HepG2 (cell line): ENCODE results near the gene ZFAND4. TPM values are rescaled to one million over a fixed set of nuclear protein-coding genes. Genes with fewer than 3 reads are reported as not detected.
A peak's percentile ranks its signal among the peaks of the same experiment; 100 is the strongest.

ENCODE experiments used
- HDAC1 ChIP-seq: sonication (generic); formaldehyde crosslinking; IDR thresholded peaks from 2 replicates; pipeline ENCODE4 v1.5.1; 2020; ENCODE audit warnings: mild to moderate bottlenecking, missing genetic modification reagents
- MBNL3 ChIP-seq: fragments of 250-450 bp; sonication (Bioruptor Pico); conservative IDR thresholded peaks from 2 replicates; pipeline ENCODE4 v1.8.0; 2022; ENCODE audit warnings: mild to moderate bottlenecking, inconsistent platforms
- MIXL1 ChIP-seq: IDR thresholded peaks from 2 replicates; pipeline ENCODE4 v1.6.1; 2016
- NONO ChIP-seq, 2 experiments: fragments of 450-650 bp in 1 of 2; sonication (generic) in 1 of 2; formaldehyde crosslinking in 1 of 2; IDR thresholded peaks in 1 of 2; conservative IDR thresholded peaks in 1 of 2; 2 replicates each; pipeline versions ENCODE4 v1.6.1 to v1.8.0; 2017 to 2022; ENCODE audit warnings: mild to moderate bottlenecking in 1 of 2, missing genetic modification reagents in 1 of 2, moderate library complexity in 1 of 2
- PAWR ChIP-seq: sonication (generic); formaldehyde crosslinking; IDR thresholded peaks from 2 replicates; pipeline ENCODE4 v1.4.0; 2020; ENCODE audit warnings: missing genetic modification reagents, mild to moderate bottlenecking, borderline replicate concordance
- PCBP2 ChIP-seq: fragments of 200-400 bp; formaldehyde crosslinking; optimal IDR thresholded peaks from 2 replicates; pipeline ENCODE3; 2018; ENCODE audit warnings: low read length, low read depth; ENCODE audit not compliant: poor library complexity, severe bottlenecking
- POLR2AphosphoS2 ChIP-seq: IDR thresholded peaks from 2 replicates; pipeline ENCODE4 v1.6.1; 2011; ENCODE audit warnings: low read depth, low read length, improper control_type of control experiment
- POLR2G ChIP-seq: fragments of 200-400 bp; formaldehyde crosslinking; IDR thresholded peaks from 2 replicates; pipeline ENCODE4 v1.6.1; 2018; ENCODE audit warnings: mild to moderate bottlenecking, low read depth, low read length, moderate library complexity
- RBM39 ChIP-seq: fragments of 200-400 bp; formaldehyde crosslinking; IDR thresholded peaks from one replicate; pipeline ENCODE4 v1.6.1; 2018; ENCODE audit warnings: antibody characterized with exemption, mild to moderate bottlenecking, low read depth, low read length; ENCODE audit not compliant: poor library complexity, severe bottlenecking
- RFX1 ChIP-seq: fragments of 450-650 bp; IDR thresholded peaks from 2 replicates; pipeline ENCODE4 v1.6.1; 2017
- RNF2 ChIP-seq: fragments of 450-650 bp; conservative IDR thresholded peaks from 2 replicates; pipeline ENCODE4 v1.6.1; 2016; ENCODE audit warnings: low read depth
- XBP1 ChIP-seq: sonication (generic); formaldehyde crosslinking; IDR thresholded peaks from 2 replicates; pipeline ENCODE4 v1.5.0; 2020; ENCODE audit warnings: missing genetic modification reagents
- ZNF232 ChIP-seq: sonication (generic); formaldehyde crosslinking; IDR thresholded peaks from 2 replicates; pipeline ENCODE4 v1.4.0; 2020; ENCODE audit warnings: missing genetic modification reagents, borderline replicate concordance
- ZNF260 ChIP-seq: sonication (generic); formaldehyde crosslinking; IDR thresholded peaks from 2 replicates; pipeline ENCODE4 v1.4.0; 2020; ENCODE audit warnings: missing genetic modification reagents, low read depth, mild to moderate bottlenecking, borderline replicate concordance
- ZNF382 ChIP-seq: sonication (generic); formaldehyde crosslinking; IDR thresholded peaks from 2 replicates; pipeline ENCODE4 v1.5.0; 2020; ENCODE audit warnings: missing genetic modification reagents, mild to moderate bottlenecking, borderline replicate concordance
- ZNF83 ChIP-seq: sonication (generic); formaldehyde crosslinking; IDR thresholded peaks from 2 replicates; pipeline ENCODE4 v1.4.0; 2020; ENCODE audit warnings: missing genetic modification reagents, mild to moderate bottlenecking, borderline replicate concordance
- polyA plus RNA-seq, 8 experiments: library from polyadenylated mRNA; depleted of rRNA in 3 of 8; stranded (reverse) in 7 of 8; unstranded in 1 of 8; fragments of >200 nt; fragmentation: Illumina TruSeq in 4 of 8; extraction: Trizol in 4 of 8; gene quantifications; 2 replicates each; pipeline versions ENCODE4 v1.2.1 to v1.2.3, GENCODE V29; 2011 to 2016; ENCODE audit warnings: low read depth in 4 of 8, missing spikeins in 1 of 8, mixed read lengths in 1 of 8; ENCODE audit not compliant: insufficient read depth in 1 of 8
- total RNA-seq, 5 experiments: library from RNA; depleted of rRNA; stranded (reverse); fragments of >200 nt; fragmentation: Illumina TruSeq; extraction: Trizol; gene quantifications; 2 replicates each; pipeline ENCODE4 v1.2.3, GENCODE V29; 2016; ENCODE audit warnings: low read depth in 1 of 5
- TF ChIP-seq, protein P1 (sequence below): sonication (generic); formaldehyde crosslinking; IDR thresholded peaks from 2 replicates; pipeline ENCODE4 v1.4.0; 2020; ENCODE audit warnings: mild to moderate bottlenecking, missing genetic modification reagents
- TF ChIP-seq, protein P2 (sequence below): sonication (generic); formaldehyde crosslinking; IDR thresholded peaks from 2 replicates; pipeline ENCODE4 v1.4.0; 2020; ENCODE audit warnings: low read depth, mild to moderate bottlenecking, missing genetic modification reagents
- TF ChIP-seq, protein P3 (sequence below): sonication (generic); formaldehyde crosslinking; IDR thresholded peaks from 2 replicates; pipeline ENCODE4 v1.5.0; 2020; ENCODE audit warnings: missing genetic modification reagents
- TF ChIP-seq, protein P4 (sequence below): sonication (generic); formaldehyde crosslinking; IDR thresholded peaks from 2 replicates; pipeline ENCODE4 v1.5.1; 2020; ENCODE audit warnings: mild to moderate bottlenecking, missing genetic modification reagents, moderate library complexity

Gene ZFAND4
- total and polyA plus RNA-seq, 2 of the 13 experiments (the other 11 are each of a cell fraction or from before 2014, with no cell fraction given): 2.9 to 9.2 TPM

DNA sequence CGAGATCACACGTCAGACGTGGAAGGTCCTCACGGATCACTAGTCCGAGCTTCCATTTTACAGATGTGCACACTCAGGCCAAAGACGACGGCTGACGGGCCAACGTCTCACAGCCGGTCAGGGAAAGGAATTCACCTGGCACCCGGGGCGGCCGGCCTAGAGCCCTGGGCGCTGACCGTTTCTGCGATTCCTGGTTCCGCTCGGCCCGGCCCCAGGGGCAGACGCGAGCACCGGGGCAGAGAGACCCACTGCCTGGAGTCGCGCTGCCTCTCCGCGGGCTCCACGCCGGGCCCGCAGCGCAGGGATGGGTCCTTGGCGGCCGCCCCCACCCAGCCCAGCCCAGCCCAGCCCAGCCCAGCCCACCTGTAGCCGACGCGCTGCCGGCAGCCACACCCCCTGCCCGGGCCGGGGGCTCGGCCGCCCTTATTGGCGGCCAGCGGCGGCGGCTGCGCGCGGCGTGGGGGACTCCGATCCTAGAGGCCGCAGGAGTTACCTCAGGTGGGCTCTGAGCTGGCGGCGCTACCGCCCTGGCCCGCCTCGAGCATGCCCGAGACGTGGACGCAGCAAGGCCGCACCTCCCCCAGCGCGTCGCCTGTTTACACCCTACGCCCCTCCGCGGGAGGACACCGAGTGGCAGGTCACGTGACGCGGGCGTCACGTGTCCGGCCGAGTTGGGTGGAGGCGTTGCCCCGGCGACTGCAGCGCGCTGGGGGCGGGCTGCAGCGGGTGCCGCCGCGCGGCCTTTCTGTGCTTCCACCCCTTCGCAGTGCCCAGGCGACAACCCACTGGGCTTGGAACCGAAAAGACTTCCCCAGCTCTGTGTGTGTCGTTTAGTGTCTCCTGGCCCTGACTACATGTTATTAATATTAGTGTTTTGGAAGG lies 78.1 kb downstream of the ZFAND4 start (continued):
- TF ChIP-seq ZNF83 (CRISPR knock-in tag) (no peak), HDAC1 (CRISPR knock-in tag) (peak; percentile 100), ZNF260 (no peak), POLR2G (peak; percentile 69), PAWR (CRISPR knock-in tag) (no peak), RBM39 (no peak), RFX1 (peak; percentile 93), ZNF382 (no peak), MBNL3 (CRISPR knock-in tag) (0 out of 2 replicates have a peak, but pooled peaks have one; percentile 61), ZNF232 (CRISPR knock-in tag) (peak; percentile 88; the same call in 1 of the 2 replicates), NONO (IDR thresholded peaks at IDR 0.05) (no peak), NONO (CRISPR knock-in tag; conservative IDR thresholded peaks at IDR 0.05) (peak; percentile 95), RNF2 (peak; percentile 80), POLR2AphosphoS2 (no peak), MIXL1 (CRISPR knock-in tag) (peak; percentile 70; the same call in 1 of the 2 replicates), XBP1 (CRISPR knock-in tag) (no peak), PCBP2 (no peak)
- TF ChIP-seq, protein P1, sequence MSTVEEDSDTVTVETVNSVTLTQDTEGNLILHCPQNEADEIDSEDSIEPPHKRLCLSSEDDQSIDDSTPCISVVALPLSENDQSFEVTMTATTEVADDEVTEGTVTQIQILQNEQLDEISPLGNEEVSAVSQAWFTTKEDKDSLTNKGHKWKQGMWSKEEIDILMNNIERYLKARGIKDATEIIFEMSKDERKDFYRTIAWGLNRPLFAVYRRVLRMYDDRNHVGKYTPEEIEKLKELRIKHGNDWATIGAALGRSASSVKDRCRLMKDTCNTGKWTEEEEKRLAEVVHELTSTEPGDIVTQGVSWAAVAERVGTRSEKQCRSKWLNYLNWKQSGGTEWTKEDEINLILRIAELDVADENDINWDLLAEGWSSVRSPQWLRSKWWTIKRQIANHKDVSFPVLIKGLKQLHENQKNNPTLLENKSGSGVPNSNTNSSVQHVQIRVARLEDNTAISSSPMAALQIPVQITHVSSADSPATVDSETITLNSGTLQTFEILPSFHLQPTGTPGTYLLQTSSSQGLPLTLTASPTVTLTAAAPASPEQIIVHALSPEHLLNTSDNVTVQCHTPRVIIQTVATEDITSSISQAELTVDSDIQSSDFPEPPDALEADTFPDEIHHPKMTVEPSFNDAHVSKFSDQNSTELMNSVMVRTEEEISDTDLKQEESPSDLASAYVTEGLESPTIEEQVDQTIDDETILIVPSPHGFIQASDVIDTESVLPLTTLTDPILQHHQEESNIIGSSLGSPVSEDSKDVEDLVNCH (CRISPR knock-in tag): no peak
- TF ChIP-seq, protein P2, sequence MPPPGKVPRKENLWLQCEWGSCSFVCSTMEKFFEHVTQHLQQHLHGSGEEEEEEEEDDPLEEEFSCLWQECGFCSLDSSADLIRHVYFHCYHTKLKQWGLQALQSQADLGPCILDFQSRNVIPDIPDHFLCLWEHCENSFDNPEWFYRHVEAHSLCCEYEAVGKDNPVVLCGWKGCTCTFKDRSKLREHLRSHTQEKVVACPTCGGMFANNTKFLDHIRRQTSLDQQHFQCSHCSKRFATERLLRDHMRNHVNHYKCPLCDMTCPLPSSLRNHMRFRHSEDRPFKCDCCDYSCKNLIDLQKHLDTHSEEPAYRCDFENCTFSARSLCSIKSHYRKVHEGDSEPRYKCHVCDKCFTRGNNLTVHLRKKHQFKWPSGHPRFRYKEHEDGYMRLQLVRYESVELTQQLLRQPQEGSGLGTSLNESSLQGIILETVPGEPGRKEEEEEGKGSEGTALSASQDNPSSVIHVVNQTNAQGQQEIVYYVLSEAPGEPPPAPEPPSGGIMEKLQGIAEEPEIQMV (CRISPR knock-in tag): no peak; the same call in 1 of the 2 replicates
- TF ChIP-seq, protein P3, sequence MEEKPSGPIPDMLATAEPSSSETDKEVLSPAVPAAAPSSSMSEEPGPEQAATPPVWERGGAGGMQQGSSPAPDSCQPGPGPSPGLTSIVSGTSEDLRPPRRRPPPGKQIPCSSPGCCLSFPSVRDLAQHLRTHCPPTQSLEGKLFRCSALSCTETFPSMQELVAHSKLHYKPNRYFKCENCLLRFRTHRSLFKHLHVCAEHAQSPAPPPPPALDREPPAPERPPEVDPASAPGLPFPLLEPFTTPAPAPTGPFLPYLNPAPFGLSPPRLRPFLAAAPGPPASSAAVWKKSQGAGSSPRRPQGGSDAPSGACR: no peak
- TF ChIP-seq, protein P4, sequence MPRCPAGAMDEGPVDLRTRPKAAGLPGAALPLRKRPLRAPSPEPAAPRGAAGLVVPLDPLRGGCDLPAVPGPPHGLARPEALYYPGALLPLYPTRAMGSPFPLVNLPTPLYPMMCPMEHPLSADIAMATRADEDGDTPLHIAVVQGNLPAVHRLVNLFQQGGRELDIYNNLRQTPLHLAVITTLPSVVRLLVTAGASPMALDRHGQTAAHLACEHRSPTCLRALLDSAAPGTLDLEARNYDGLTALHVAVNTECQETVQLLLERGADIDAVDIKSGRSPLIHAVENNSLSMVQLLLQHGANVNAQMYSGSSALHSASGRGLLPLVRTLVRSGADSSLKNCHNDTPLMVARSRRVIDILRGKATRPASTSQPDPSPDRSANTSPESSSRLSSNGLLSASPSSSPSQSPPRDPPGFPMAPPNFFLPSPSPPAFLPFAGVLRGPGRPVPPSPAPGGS (CRISPR knock-in tag): 0 out of 2 replicates have a peak, but pooled peaks have one; percentile 67
